Endothelial cell of umbilical vein (primary cell): ENCODE data around the gene RNGTT.

ENCODE experiments used
- CTCF ChIP-seq, 2 donors: IDR thresholded peaks; 1 replicate in 1 of 2; 2 replicates in 1 of 2; pipeline ENCODE4 v1.5.1; 2011; ENCODE audit warnings: low read length in 2 of 2, mild to moderate bottlenecking in 2 of 2, moderate library complexity in 2 of 2, control low read depth in 1 of 2, inconsistent platforms in 1 of 2, low read depth in 1 of 2; ENCODE audit not compliant: insufficient read depth in 1 of 2; ENCODE audit errors: extremely low read depth in 1 of 2
- EZH2 ChIP-seq: IDR thresholded peaks from 2 replicates; pipeline ENCODE4 v1.6.1; 2012; ENCODE audit warnings: borderline replicate concordance, low read depth, mild to moderate bottlenecking, moderate library complexity, low read length, inconsistent platforms; ENCODE audit not compliant: severe bottlenecking
- GATA2 ChIP-seq: IDR thresholded peaks from 2 replicates; pipeline ENCODE4 v1.7.0; 2011; ENCODE audit warnings: low read depth, mild to moderate bottlenecking, moderate library complexity, mixed read lengths, low read length; ENCODE audit not compliant: insufficient read length, insufficient read depth
- JUN ChIP-seq: IDR thresholded peaks from 2 replicates; pipeline ENCODE4 v1.6.1; 2011; ENCODE audit warnings: borderline replicate concordance, low read depth; ENCODE audit not compliant: insufficient read length, insufficient read depth
- MAX ChIP-seq: IDR thresholded peaks from 2 replicates; pipeline ENCODE4 v1.6.1; 2011; ENCODE audit not compliant: insufficient read depth, insufficient read length
- MYC ChIP-seq: IDR thresholded peaks from one replicate; pipeline ENCODE4 v1.6.1; 2011; ENCODE audit warnings: mild to moderate bottlenecking, low read depth, low read length
- POLR2A ChIP-seq: IDR thresholded peaks from 2 replicates; pipeline ENCODE4 v1.6.1; 2012; ENCODE audit warnings: low read depth, mild to moderate bottlenecking, control low read depth, low read length
- POLR2AphosphoS5 ChIP-seq: IDR thresholded peaks from 2 replicates; pipeline ENCODE4 v1.6.1; 2012; ENCODE audit warnings: low read depth, mild to moderate bottlenecking, control low read depth, low read length, moderate library complexity; ENCODE audit not compliant: insufficient read depth

- TF ChIP-seq POLR2A (no peak), CTCF (IDR thresholded peaks at IDR 0.05; ENCODE audit: extremely low read depth in 1 of 2, insufficient read depth in 1 of 2, low read depth in 1 of 2, low read length in 2 of 2) (no peak), EZH2 (no peak), MAX (no peak), POLR2AphosphoS5 (no peak), GATA2 (no peak), MYC (no peak), JUN (no peak)
Measured at GRCh38 chr6:88884361-88884760, 79.1 kb downstream of the RNGTT start.
